Measurements from ENCODE around the gene ARAP2.

DNA sequence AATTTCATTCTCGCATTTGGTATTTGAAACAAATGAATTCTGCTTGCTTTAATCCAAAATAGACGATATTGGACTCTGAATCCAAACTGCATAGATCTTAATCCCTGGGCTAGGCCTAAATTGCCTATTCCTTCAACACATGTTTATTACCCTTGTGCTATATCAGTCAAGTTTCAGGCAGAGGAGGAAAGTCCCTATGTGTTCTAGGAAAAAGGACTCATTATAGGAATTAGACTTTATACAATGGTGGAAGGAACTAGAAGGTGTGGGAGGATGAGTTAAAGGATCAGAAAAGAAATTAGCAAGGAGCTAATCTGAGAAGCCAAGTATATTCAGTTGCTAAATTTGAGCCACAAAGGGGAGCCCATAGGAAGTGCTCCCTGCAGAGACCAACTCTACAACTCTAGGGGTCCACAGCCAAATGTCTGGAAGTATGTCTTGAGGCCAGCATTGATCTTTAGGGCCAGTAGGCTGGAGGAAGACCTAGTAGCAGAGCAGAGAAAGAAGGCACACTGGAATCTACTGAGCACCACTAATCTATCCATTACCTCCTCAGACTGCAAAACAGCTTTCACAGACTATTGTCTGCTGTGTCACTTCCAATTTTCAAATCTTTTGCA is 20.0 kb upstream of the ARAP2 start:
- TF ChIP-seq, protein P1, sequence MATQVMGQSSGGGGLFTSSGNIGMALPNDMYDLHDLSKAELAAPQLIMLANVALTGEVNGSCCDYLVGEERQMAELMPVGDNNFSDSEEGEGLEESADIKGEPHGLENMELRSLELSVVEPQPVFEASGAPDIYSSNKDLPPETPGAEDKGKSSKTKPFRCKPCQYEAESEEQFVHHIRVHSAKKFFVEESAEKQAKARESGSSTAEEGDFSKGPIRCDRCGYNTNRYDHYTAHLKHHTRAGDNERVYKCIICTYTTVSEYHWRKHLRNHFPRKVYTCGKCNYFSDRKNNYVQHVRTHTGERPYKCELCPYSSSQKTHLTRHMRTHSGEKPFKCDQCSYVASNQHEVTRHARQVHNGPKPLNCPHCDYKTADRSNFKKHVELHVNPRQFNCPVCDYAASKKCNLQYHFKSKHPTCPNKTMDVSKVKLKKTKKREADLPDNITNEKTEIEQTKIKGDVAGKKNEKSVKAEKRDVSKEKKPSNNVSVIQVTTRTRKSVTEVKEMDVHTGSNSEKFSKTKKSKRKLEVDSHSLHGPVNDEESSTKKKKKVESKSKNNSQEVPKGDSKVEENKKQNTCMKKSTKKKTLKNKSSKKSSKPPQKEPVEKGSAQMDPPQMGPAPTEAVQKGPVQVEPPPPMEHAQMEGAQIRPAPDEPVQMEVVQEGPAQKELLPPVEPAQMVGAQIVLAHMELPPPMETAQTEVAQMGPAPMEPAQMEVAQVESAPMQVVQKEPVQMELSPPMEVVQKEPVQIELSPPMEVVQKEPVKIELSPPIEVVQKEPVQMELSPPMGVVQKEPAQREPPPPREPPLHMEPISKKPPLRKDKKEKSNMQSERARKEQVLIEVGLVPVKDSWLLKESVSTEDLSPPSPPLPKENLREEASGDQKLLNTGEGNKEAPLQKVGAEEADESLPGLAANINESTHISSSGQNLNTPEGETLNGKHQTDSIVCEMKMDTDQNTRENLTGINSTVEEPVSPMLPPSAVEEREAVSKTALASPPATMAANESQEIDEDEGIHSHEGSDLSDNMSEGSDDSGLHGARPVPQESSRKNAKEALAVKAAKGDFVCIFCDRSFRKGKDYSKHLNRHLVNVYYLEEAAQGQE (IDR thresholded peaks at IDR 0.05; ENCODE audit: insufficient read depth in 1 of 2, low read depth in 2 of 2, low read length in 2 of 2) = no peak
- no peak for TF ChIP-seq TAF1 (IDR thresholded peaks at IDR 0.05; ENCODE audit: borderline replicate concordance, insufficient read depth, low read length)
- TF ChIP-seq POLR2AphosphoS5 (IDR thresholded peaks at IDR 0.05; ENCODE audit: low read depth, low read length) = no peak

All from PFSK-1 (cell line).